ENCODE measurements around the gene CHD2.
"Not testable (repeated sequence)": the region's sequence is repeated elsewhere in the genome, so short reads cannot be mapped to it uniquely, and the experiment has no call there.

CHD2 gene

DNA sequence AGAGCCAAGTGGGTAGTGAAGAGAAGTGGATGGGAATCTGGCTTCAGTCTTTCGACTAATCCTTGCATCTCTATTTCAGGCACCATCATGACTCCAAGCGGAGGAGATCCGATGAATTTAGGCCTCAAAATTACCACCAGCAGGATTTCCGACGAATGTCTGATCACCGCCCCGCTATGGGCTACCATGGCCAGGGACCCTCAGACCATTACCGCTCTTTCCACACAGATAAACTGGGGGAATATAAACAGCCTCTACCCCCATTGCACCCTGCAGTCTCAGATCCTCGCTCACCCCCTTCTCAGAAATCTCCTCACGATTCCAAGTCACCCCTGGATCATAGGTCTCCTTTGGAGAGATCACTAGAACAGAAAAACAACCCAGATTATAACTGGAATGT is 124.2 kb downstream of the CHD2 start:
- DNase-seq = no peak

DNA sequence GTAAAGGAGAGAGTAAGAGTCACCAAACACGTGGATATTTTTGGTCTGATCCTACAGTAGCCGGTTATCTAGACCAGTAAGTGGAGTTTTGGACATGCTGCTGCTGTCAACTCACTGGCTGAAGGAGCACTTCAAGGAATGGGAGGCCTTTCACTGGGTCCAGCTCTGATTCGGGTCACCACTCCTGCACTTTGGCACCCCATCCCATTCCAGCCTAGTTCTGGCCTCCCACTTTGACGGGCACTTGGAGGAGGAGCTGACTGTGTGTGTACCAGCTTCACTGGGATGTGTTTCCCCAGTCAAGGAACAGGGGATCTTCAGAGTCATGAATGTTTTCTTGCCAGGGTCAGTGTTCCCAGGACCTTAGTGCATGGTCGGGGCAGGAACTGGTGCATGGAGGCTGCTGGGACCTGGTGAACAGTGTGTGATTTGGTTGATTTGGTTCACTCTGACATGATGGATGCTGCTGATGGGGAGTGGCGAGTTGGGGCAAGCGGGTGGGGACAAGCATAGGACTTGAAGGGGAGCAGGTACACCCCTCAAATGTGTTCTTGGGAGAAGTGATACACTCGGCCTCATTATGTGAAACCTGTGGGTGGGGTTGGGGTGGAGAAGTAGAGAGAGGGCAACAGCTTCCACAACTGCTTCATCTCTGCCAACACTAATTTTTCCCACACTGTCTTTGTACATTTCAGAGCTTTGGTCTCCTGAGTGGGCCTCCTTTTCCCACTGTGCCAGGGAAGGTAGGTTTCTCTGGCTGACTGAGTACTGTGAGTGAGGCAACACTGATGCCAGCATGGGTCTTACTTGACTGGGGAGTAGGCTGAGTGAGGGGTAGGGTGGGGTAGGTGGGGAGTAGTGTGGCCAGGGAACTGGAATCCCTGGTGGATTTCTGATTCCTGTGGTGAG is 124.8 kb downstream of the CHD2 start:
- no peak for DNase-seq

DNA sequence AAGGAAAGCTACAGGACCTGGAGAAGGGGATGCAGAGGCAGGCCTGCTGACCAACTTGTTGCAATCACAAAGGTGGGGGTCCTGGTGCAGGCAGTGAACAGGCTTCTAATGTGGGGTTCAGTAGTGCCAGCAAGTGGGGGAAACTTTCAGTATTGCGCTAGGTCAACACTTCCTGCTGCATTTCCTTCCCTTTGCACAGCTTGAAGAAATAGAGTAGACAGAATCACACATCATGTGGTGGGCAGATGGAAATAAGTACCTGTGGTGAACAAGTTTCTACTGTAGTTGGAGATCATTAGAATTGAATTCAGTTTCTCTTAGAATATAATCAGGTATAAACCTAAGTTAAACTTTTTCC is 125.5 kb downstream of the CHD2 start:
- no peak for DNase-seq

DNA sequence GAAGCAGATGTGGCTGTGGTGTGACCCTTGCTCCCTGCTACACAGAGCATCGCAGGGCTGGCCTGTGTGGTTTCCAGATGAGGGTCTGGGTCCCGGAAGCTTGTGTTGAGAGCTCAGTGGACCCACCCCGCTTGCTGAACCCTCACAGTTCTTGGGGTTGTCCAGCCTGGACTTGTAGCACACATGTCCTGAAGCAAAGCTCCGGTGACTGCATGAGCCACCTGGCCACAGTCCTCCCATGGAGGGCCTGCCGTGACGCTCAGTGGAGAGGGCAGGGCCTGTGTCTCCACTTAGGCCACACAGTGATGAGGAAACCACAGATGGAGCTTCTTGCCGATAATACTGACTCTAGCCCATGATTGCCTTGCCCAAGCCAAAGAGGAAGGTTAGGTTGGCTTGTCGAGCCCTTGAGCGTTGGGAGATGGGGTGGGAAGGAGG is 126.3 kb downstream of the CHD2 start:
- DNase-seq = no peak

DNA sequence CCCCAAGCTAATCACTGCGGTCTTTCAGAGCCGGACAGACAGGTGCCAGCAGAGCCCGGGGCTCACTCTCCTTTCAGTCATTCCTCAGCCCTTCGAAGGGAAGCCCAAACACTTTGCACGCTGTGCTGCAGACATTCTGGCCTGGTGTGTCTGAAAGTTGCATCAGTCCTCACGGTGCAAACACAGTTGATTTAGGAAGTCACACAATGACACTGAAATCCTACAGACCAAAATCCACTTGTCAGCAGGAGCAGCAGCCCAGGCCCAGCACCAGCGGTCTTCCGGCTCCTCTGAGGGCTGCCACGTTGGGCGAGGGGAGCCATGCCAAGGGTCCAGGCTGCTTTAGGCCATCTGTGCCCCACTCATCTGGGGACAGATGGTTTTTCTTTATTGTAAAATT is 127.3 kb downstream of the CHD2 start:
- DNase-seq = no peak

DNA sequence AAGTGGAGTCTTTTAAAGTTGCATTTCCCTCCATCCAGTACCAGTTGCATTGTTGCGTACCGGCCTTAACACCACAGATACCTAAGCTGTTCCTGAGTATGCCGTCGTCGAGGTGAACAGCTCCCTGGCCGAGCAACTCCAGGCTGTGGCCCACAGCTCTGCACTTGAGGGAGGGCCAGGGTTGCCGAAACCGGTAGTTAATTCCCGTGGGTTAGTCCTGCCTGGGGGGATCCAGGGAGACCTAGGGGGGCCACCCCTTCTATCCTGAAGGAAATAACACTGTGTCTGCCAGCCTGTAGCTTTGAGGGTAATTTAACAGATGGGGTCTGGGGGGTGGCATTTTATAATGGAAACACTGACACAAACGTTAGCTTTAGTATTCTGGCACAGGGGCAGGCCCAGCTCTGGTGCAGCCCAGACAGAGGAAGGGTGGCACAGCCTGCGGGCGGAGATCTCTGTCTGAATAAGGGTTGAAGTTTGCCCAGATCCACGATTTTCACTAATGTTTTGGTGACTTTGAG is 128.0 kb downstream of the CHD2 start:
- DNase-seq = no peak

DNA sequence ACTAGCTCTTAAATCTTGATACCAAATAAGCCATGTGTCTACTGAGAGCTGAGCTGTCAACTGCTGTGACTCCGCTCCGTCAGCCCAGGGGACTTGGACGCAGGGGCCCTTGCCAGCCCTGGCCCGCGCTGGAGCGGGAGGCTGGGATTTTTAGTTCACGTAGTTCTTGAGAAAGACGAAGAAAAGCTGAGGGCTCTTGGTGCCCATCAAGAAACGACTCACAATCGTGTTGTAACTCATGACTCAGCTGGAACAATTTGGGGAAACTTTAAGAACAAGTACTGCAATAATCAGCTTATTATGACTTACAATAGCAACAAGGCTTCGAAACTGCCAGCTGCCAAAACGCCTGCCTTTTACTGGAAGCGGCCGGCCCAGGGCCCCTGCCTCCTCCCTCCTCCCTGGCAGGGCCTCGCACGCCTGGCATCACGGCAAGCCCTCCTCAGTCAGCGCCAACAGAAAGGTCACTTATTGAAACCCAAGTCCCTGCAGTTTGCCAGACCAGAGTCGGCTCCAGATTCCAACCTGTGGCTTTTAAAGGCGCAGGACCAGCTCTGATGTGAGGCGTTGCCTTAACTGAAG is 128.6 kb downstream of the CHD2 start:
- no peak for DNase-seq

DNA sequence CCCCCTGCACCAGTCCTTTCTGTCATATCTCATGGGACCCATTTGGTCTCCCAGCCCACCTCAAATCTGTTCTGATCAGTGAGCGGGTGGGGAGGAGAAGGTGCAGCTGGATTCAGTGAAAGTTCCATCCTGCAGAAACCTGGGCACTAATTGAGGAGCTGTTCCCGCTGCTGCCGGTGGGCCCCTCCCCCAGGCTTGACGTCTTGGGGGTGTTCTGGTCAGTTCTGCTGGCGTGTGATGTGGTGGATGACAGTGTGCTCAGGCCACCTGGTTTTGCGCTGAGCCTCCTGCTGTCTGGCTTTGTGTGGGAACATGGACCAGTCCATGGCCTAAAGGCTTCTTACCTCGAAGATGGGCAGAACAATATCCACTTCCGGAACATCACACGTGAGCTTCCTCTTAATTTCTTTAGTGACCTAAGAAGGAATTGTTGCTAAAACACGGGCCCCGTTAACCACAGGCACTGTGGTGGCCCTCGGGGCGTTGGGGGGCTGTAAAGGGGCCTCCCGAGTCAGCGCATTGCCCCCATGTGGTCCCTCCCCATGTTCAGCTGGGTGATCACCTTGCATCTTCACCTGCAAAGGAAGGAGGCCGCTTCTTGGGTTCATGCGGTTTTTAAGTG is 129.2 kb downstream of the CHD2 start:
- no peak for DNase-seq

DNA sequence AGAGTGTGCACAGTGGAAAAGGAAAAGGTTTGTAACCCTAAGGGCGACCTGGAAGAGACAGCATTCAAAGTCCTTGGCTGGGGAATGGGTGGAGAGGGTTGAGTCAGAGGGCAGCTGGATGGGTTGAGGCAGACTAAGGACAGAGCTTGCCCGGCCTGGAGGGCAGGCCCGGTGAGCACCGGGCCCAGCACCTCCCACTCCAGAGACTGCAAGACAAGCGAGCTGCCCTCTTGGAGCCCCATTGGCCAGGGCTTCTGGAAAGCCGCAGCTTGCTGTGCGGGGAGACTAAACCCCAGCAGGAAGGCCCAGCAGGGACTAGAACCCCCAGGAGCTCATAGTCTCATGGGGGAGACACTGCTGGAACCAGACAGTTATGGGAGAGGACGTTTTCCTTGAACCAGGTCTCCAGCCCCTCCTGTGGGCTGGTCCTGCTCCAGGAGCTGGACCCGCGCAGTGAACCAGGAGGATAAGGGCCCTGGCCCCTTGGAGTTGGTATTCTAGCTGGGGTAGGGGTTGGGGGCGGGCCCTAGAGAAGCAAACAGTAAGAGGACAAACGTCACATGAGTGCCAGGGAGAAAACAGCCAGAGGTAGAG is 129.8 kb downstream of the CHD2 start:
- DNase-seq = no peak

DNA sequence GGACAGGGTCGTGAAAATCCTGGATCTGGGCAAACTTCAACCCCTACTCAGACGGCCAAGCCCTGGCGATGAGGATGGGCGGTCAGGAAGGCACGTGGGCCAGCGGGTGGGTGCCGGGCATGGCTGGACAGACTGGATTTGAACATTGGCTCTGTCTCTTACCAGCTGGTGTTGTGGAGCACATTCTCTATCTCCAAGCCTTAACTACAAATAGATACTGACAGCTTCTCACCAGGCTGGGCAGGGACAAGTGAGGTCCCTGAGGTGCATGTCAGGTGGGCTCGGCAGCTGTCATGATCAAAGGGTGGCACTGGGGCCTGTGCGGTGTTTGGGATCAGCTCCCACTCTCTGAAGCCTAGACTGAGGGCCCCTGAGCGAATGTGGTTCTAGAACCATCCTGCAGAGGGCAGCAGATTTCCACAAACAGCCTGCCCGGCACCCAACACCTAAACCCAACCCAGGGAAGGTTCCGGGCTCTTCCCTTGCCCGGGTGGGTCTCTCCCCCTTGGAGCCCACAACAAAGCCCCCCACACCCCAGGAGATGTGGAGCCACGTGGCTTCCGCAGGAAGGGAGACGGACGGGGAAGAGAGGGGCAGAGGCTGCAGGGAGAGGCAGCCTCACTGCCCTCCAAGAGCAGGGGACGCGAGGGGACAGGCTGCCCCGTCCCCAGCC is 130.4 kb downstream of the CHD2 start:
- peak; percentile 84 for DNase-seq

DNA sequence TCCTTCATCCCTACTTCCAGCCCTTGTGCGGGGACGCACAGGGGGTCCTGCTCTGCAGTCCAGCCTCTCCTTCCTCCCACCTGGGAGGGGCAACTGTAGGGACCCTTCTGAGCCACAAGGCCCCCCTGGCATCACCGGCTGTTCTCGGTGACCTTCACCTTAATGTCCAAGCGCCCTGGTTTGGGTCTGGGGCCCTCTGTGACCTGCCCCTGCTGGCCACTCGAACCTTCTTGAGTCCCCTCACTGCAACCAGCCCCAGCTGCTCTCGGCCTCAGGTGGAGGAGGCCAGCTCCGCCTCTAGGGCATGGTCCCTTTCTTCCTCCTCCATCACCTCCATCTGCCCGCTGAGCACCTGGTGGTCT is 131.0 kb downstream of the CHD2 start:
- DNase-seq = no peak

DNA sequence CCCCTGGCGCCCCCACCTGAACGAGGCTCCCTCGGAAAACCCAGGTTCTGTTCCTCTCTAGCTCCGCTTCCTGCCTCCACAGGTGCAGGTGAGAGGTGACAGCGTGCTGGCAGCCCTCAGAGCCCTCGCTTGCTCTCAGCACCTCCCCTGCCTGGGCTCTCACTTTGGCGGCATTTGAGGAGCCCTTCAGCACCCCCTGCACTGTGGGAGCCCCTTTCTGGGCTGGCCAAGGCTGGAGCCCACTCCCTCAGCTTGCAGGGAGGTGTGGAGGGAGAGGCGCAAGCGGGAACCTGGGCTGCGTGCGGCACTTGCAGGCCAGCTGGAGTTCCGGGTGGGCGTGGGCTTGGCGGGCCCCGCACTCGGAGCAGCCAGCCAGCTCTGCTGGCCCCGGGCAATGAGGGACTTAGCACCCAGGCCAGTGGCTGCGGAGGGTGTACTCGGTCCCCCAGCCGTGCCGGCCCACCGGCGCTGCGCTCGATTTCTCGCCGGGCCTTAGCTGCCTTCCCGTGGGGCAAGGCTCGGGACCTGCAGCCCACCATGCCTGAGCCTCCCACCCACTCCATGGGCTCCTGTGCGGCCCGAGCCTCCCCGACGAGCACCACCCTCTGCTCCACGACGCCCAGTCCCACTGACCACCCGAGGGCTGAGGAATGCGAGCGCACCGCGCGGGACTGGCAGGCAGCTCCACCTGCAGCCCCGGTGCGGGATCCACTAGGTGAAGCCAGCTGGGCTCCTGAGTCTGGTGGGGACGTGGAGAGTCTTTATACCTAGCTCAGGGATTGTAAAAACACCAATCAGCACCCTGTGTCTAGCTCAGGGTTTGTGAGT is 131.6 kb downstream of the CHD2 start:
- not testable (repeated sequence) for DNase-seq

DNA sequence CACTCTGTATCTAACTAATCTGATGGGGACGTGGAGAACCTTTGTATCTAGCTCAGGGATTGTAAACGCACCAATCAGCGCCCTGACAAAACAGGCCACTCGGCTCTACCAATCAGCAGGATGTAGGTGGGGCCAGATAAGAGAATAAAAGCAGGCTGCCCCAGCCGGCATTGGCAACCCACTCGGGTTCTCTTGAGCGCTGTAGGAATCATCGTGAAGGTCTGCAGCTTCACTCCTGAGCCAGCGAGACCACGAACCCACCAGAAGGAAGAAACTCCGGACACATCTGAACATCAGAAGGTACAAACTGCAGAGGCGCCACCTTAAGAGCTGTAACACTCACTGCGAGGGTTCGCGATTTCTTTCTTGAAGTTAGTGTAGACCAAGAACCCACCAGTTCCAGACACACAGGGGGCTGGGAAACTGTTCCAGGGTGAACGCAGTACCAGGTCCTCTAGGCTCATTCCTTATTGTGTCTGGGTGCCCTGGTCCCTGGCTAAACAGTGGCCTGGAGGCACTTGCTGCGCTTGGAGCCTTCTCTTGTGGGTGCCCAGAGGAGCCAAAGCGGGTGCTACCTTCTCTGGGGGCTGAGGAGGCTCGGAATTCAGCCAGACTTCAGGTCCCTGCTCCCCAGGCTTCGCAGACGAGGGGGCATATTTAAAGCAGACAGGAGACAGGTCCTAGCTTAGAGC is 132.5 kb downstream of the CHD2 start:
- DNase-seq = not testable (repeated sequence)

DNA sequence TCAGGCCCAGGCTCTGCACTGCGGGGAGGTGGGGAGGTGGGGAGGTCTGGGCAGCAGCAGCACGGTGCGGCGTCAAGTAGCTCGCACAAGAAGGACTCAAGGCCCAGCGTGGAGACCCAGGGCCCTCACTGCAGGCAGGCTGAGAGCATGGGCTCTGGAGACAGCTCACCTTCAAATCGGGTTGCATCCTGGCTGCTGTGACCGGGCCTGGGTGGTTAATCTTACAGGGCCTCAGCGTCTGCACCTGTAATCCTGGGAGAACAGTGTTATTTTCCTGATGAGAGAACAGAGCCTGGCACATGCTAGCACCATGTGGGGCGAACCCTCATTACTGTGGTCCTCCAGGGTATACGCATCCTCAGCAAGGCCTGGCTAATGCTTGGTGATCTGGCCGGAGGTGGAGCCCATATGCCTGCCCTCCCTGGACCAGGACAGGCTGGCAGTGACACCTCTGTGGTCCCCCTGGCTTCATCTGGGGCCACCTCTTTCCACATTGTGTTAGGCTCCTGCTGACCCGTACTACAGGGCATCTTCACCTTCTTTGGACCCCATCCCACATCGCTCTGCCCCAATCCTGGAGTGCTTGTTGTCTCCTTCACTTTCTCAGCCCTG is 133.4 kb downstream of the CHD2 start:
- DNase-seq = no peak

DNA sequence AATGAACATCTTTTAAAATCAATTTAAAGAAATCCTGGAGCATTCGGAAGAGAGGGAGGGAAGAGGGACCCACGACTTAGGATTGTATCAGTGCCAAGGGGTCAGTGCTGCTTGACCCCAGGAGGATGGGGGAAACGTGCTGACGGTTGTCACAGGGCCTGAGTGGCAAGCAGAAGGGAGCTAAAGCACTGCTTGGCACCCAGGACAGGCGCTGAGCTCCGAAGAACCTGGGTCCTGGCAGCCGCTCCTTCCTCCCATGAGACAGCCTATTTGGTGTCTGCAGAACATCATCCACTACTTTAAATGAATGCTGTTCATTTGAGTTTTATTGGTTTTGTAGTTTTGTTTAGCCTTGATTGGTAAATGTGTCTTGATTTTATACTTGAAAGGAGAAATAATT is 134.4 kb downstream of the CHD2 start:
- DNase-seq = no peak

DNA sequence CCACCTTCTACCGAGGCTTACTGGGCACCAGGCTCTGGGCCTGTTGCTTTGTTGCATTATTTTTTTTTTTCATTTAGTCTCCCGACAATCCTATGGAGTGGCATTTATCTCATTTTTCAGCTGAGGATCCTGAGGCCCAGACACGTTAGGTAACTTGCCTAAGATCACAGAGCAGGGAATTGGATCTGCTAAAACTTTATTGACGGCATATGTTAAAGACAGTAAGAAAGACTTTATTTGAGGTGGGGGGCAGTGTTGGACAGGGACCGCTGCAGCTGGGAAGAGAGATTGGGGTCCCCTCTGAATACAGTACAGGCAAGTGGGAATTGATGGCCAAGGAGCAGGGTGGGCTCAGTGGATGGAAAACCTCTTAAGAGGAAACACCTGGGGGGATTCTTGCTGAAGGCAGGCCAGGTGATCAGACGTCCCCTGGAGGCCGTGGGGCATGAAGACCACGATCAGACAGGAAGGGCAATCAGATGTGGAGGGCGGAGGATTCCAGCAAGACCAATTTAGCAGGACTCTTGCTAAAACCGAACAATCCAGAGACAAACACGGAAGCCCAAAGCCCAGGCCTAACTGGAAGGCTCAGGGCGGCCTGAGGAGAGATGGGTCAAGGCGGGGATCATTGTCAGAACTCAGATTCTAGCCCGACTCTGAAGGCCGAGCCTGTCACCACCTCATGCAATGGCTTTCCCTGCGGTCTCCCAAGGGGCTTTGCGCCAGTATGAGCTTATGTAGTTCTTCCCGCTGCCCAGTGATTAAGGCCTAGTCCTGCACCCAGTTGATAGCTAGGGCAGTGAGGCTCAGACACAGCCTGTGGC is 135.2 kb downstream of the CHD2 start:
- DNase-seq = no peak

DNA sequence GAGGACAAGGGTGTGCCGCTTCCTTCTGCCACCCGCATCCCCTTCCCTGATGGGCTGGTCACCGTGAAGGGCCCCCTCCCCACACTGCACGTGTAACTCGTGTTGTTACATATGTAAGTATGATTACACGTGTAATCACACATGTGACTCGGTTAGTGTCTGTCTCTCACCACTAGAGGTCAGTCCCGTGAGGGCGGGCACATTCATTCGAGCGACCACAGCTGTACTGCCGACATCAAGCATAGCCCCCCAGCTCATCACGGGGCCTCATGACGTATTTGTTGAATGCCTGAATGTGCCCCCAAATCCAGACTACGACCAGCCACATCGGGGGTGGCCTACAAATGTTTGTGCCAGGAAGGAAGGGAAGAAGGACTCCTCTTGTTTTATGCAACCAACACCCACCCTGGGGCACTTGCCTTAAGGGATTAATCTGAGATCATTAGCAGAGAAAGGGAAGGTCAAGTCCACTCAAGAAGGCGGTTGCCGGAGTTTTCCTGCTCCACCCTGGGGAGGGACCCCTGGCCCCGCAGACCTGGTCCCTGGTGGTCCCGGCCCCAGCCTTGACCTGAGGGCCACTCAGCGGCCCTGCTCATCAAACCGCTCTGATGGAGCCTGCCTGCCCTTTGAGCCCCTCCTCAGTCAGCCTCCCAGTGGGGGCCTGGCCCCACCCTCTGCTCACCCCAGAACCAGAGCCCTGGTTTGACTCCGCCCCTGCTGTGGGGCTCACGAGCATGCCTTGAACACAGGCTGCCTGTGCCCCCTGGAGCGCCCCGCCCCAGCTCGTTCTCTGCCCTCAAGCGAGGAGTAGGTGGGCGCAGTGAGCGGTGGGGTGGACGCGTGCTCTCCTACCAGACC is 136.1 kb downstream of the CHD2 start:
- no peak for DNase-seq

DNA sequence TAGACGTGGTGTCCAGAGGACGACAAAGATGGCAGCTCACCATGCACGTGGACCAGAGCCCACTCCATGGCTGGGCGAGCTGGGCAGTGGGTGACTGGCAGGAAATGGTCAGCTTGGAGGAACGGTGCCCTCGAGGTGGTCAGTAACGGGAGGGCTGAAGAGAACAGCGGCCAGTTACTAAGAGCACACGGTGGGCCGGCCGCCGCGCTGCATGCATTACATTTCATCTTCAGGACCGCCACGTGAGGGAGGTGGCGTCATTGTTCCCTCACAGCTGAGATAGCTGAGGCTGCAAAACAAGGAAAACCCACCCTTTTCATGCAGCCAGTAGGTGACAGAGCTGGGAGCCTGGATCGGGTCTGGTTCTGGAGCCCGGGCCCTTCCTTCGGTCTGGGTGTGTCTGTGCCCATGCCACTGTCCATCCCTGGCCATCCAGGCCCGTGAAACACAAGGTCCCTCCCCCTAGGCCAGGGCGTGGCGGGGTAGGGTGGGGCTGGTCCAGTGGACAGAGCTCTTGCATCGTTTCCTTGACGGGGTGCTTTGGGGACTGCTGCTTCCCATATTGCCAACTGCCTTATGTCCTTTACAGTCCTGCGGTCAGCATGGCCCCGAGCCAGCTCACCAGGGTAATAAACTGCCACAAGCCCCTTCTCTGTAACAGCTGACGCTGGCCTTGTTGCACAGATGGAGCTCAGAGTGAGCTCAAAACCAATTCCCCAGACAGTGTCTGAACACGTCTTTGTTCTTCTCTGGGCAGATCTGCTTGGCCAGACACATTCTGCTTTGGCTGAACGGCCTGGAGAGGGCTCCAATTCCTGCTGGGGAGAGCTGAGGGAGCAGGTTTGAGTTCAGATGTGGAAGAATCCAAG is 137.1 kb downstream of the CHD2 start:
- DNase-seq = peak; percentile 89
